Neuronal stem cell (in vitro differentiated cells): ENCODE results near the gene SLC7A9.
A peak's percentile ranks its signal among the peaks of the same experiment; 100 is the strongest.

Source experiments
- DNase-seq: peaks from one replicate; pipeline ENCODE4 v3.0.0-alpha.2; 2013; ENCODE audit warnings: low spot score
- H2AFZ ChIP-seq: one replicate; pipeline ENCODE4 v1.6.1; 2013; ENCODE audit warnings: mild to moderate bottlenecking, low read length, inconsistent platforms
- H2AK5ac ChIP-seq: 2 replicates; pipeline ENCODE4 v1.6.1; 2013; ENCODE audit warnings: low read depth, mild to moderate bottlenecking, inconsistent platforms, low read length, moderate library complexity, mixed read lengths
- H2BK120ac ChIP-seq: 2 replicates; pipeline ENCODE4 v1.6.1; 2013; ENCODE audit warnings: low read depth, mild to moderate bottlenecking, inconsistent platforms, low read length, moderate library complexity, mixed read lengths
- H2BK12ac ChIP-seq: one replicate; pipeline ENCODE4 v1.6.1; 2013; ENCODE audit warnings: low read length, inconsistent platforms
- H2BK15ac ChIP-seq: 2 replicates; pipeline ENCODE4 v1.6.1; 2013; ENCODE audit warnings: mild to moderate bottlenecking, low read length, inconsistent platforms, mixed read lengths
- H2BK5ac ChIP-seq: one replicate; pipeline ENCODE4 v1.6.1; 2013; ENCODE audit warnings: inconsistent platforms, mild to moderate bottlenecking, low read length, moderate library complexity
- H3K14ac ChIP-seq: one replicate; pipeline ENCODE4 v1.6.1; 2013; ENCODE audit warnings: low read length, inconsistent platforms
- H3K18ac ChIP-seq: 2 replicates; pipeline ENCODE4 v1.6.1; 2013; ENCODE audit warnings: low read length, inconsistent platforms
- H3K23ac ChIP-seq: 2 replicates; pipeline ENCODE4 v1.6.1; 2013; ENCODE audit warnings: low read depth, mild to moderate bottlenecking, mixed read lengths, low read length, inconsistent platforms; ENCODE audit not compliant: poor library complexity
- H3K27ac ChIP-seq: replicated peaks from 3 replicates; pipeline ENCODE4 v1.5.1; 2013; ENCODE audit warnings: low read length, inconsistent platforms
- H3K27me3 ChIP-seq, 3 experiments: 2 replicates each; pipeline ENCODE4 v1.6.1; 2013; ENCODE audit warnings: low read length in 3 of 3, mild to moderate bottlenecking in 2 of 3, inconsistent platforms in 1 of 3, low read depth in 1 of 3, mixed read lengths in 1 of 3, moderate library complexity in 1 of 3; ENCODE audit not compliant: control insufficient read depth in 3 of 3, insufficient read depth in 3 of 3
- H3K36me3 ChIP-seq, 2 donors: replicated peaks in 1 of 2; 2 replicates each; pipeline ENCODE4 v1.6.1; 2013; ENCODE audit warnings: low read length in 2 of 2; ENCODE audit not compliant: control insufficient read depth in 2 of 2, insufficient read depth in 2 of 2
- H3K4ac ChIP-seq: 2 replicates; pipeline ENCODE4 v1.6.1; 2013; ENCODE audit warnings: inconsistent platforms, mild to moderate bottlenecking, low read length, moderate library complexity
- H3K4me1 ChIP-seq, 2 donors: 1 replicate in 1 of 2; 2 replicates in 1 of 2; pipeline ENCODE4 v1.6.1; 2013; ENCODE audit warnings: low read length in 2 of 2, low read depth in 1 of 2; ENCODE audit not compliant: control insufficient read depth in 2 of 2, insufficient read depth in 1 of 2
- H3K4me2 ChIP-seq: one replicate; pipeline ENCODE4 v1.6.1; 2013; ENCODE audit warnings: mild to moderate bottlenecking, low read length, inconsistent platforms; ENCODE audit not compliant: insufficient read depth, poor library complexity, severe bottlenecking
- H3K4me3 ChIP-seq, 2 donors: 2 replicates each; pipeline ENCODE4 v1.5.1; 2013; ENCODE audit warnings: low read length in 2 of 2, mild to moderate bottlenecking in 2 of 2, inconsistent platforms in 1 of 2, moderate library complexity in 1 of 2
- H3K79me1 ChIP-seq: one replicate; pipeline ENCODE4 v1.6.1; 2013; ENCODE audit warnings: low read depth, mild to moderate bottlenecking, inconsistent platforms, low read length, moderate library complexity
- H3K9ac ChIP-seq: one replicate; pipeline ENCODE4 v1.6.1; 2013; ENCODE audit warnings: mild to moderate bottlenecking, low read depth, low read length, inconsistent platforms; ENCODE audit not compliant: poor library complexity
- H3K9me3 ChIP-seq, 2 donors: replicated peaks in 1 of 2; 2 replicates each; pipeline versions ENCODE3 to v1.6.1; 2013; ENCODE audit warnings: low read length in 2 of 2, mild to moderate bottlenecking in 2 of 2, inconsistent platforms in 1 of 2, low read depth in 1 of 2, mixed read lengths in 1 of 2, moderate library complexity in 1 of 2; ENCODE audit not compliant: control insufficient read depth in 2 of 2, insufficient read depth in 1 of 2
- H4K8ac ChIP-seq: one replicate; pipeline ENCODE4 v1.6.1; 2013; ENCODE audit warnings: low read depth, mild to moderate bottlenecking, inconsistent platforms, low read length, moderate library complexity
- H4K91ac ChIP-seq: one replicate; pipeline ENCODE4 v1.6.1; 2013; ENCODE audit warnings: low read length, low read depth, mild to moderate bottlenecking, inconsistent platforms; ENCODE audit not compliant: poor library complexity
- WGBS, 2 donors: extraction: QIAGEN DNeasy Blood & Tissue Kit; methylation state at CpG; one replicate each; pipeline ENCODE4 v1.1.7; 2013; ENCODE audit warnings: missing lambda C conversion rate in 2 of 2, mixed read lengths in 1 of 2; ENCODE audit not compliant: insufficient read length in 2 of 2, insufficient replicate concordance in 1 of 2; ENCODE audit errors: extremely low coverage in 2 of 2; 5-methylcytosine and 5-hydroxymethylcytosine counted together

Gene SLC7A9

DNA sequence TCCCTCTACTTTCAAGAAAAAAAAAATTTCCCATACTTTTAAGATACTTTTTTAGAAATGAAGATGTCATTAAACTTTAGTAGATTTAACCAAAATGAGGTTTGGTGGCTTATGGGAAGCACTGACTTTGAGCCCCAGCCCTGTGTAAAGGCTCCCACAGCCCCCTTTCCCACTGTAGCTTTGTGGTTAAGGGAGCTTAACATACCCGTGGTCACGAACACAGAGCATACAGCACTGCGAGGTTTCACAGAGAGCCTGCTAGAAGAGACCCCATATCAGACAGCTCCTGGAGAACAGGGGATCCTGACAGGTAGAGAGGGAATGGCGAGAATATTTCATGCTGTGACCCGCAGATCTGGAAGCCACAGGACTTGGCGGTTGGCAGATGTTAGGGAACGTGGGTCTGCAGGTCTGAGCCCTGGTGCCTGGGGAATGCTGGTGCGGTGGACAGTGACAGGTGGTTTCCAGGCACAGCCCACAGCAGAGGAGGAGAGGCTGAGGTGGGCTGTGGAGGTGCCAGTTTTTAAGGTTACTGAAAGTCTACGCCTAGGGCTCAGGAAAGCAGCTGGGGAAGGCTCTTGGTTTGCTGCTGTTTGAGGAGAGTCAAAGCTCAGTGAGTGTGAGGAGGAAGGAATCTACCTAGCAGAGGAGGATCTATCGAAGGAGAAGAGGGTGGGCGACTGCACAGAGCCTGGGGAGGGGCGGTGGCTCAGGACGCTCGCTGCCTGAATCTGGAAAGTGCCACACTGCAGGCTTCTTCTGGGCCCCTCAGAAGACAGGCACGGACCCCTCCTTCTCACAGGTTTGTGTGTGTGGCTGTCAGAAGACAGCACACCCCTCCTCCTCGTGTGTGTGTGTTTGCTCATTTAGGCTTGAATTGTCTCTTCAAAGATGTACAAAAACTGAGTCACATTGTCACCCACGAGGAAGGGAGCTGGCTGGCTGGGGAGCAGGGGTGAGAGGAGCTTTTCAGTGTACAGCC, 49.9 kb downstream of the SLC7A9 start:
- no CpG with 5 or more reads among the region's 17 CpGs for WGBS, 2 donors
- H3K9me3 ChIP-seq: peaks cover 0 to 3% of the 10 kb centered on the region in 2 donors
- no peak overlapping the region for H4K91ac ChIP-seq
- H3K36me3 ChIP-seq: no peaks in the 10 kb centered on the region
- peak overlapping the region; percentile 17 for H3K23ac ChIP-seq
- no peaks in the 10 kb centered on the region for H3K79me1 ChIP-seq
- no peak overlapping the region for H3K4ac ChIP-seq
- H3K4me2 ChIP-seq: no peak overlapping the region
- peak overlapping the region; percentile 68 for H3K18ac ChIP-seq
- no peak overlapping the region for H3K27ac ChIP-seq
- DNase-seq: no peak
- peak overlapping the region; percentile 32 for H2AFZ ChIP-seq
- peak overlapping the region; percentile 32 for H2BK15ac ChIP-seq
- peaks cover 9 to 12% of the 10 kb centered on the region in 2 donors for H3K4me1 ChIP-seq
- H3K14ac ChIP-seq: no peak overlapping the region
- no peak overlapping the region for H2BK120ac ChIP-seq
- H3K9ac ChIP-seq: peak overlapping the region; percentile 65
- peaks cover 0 to 4% (median 0%) of the 10 kb centered on the region in 3 experiments for H3K27me3 ChIP-seq
- H4K8ac ChIP-seq: no peak overlapping the region
- H2AK5ac ChIP-seq: peak overlapping the region; percentile 46
- H3K4me3 ChIP-seq: no peak overlapping the region
- no peak overlapping the region for H2BK12ac ChIP-seq
- no peak overlapping the region for H2BK5ac ChIP-seq

- Histone ChIP-seq H2BK5ac (no peak overlapping the region), H4K91ac (no peak overlapping the region), H3K27ac (no peak overlapping the region), H2AFZ (peak overlapping the region; percentile 18), H3K4me3 (no peak overlapping the region), H3K4me2 (no peak overlapping the region), H3K36me3 (no peaks in the 10 kb centered on the region), H3K18ac (peak overlapping the region; percentile 60), H2AK5ac (no peak overlapping the region), H3K79me1 (no peaks in the 10 kb centered on the region), H4K8ac (no peak overlapping the region), H3K9ac (no peak overlapping the region), H2BK12ac (no peak overlapping the region), H2BK120ac (no peak overlapping the region), H3K4ac (no peak overlapping the region), H3K23ac (no peak overlapping the region), H3K9me3 (peaks cover 0 to 3% of the 10 kb centered on the region in 2 donors), H3K27me3 (peaks cover 0 to 4% (median 0%) of the 10 kb centered on the region in 3 experiments), H3K4me1 (peaks cover 5% of the 10 kb centered on the region in 2 donors), H3K14ac (peak overlapping the region; percentile 40), H2BK15ac (no peak overlapping the region)
- no CpG with 5 or more reads among the region's 8 CpGs for WGBS, 2 donors
- DNase-seq: no peak
These were observed 51.0 kb downstream of the SLC7A9 start for GRCh38 chr19:32818536-32818935.

DNA sequence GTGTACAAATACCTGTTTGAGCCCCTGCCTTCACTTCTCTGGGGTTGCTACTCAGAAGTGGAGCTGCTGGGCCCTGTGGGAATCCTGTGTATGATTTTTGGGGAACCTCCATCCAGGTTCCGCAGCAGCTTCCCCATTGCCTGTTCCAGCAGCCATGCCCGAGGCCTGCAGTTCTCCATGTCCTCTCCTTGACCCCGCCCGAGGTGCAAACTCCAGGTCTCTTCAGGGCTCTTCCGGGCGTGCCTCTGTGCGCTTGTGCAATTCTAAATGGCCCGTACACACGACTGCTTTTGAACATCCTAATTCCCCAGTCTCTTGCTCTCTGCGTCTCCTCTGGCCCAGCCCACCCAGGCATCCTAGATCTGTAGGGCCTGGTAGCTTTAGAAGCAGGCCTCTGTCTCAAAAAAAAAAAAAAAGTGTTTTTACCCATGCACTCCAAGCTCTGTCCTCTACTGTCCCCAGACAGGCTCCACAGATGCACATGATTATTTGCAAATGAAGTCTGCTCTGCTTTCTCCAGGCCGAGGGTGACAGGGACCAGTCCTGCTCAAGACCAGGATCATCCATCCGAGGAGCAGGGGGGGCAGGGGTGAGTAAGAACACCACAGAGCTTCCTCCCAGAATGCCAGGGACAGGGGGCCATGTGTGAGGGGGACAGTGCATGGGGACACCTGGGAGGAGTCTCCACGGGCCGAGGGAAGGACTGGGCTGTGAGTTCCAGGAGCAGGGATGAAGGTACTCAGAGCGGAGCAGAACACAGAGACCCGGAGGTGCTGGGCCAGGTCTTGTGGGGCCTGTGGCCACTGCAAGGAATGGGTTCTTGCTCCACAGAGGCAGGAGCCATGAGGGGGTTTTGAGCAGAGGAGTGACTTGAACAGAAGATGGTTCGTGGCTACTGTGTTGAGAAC, 51.7 kb downstream of the SLC7A9 start:
- peaks cover 5% of the 10 kb centered on the region in 2 donors for H3K4me1 ChIP-seq
- no CpG with 5 or more reads among the region's 17 CpGs for WGBS, 2 donors
- H4K8ac ChIP-seq: no peak overlapping the region
- H3K4ac ChIP-seq: no peak overlapping the region
- H3K9me3 ChIP-seq: no peaks in the 10 kb centered on the region
- peak overlapping the region; percentile 71 for H2AK5ac ChIP-seq
- no peak overlapping the region for H4K91ac ChIP-seq
- no peak overlapping the region for H3K18ac ChIP-seq
- no peak overlapping the region for H2BK120ac ChIP-seq
- H3K9ac ChIP-seq: no peak overlapping the region
- no peak for DNase-seq
- H2BK15ac ChIP-seq: no peak overlapping the region
- H3K27ac ChIP-seq: no peak overlapping the region
- peak overlapping the region; percentile 10 for H3K23ac ChIP-seq
- H3K4me3 ChIP-seq: no peak overlapping the region
- peaks cover 0 to 4% (median 0%) of the 10 kb centered on the region in 3 experiments for H3K27me3 ChIP-seq
- no peak overlapping the region for H2BK12ac ChIP-seq
- H2BK5ac ChIP-seq: no peak overlapping the region
- no peaks in the 10 kb centered on the region for H3K79me1 ChIP-seq
- peak overlapping the region; percentile 18 for H2AFZ ChIP-seq
- no peak overlapping the region for H3K4me2 ChIP-seq
- peak overlapping the region; percentile 75 for H3K14ac ChIP-seq
- H3K36me3 ChIP-seq: no peaks in the 10 kb centered on the region
